GM12878 (cell line): Measurements from ENCODE around the gene LIM2. TPM values are rescaled to one million over a fixed set of nuclear protein-coding genes. Genes with fewer than 3 reads are reported as not detected.

Source experiments
- BMI1 ChIP-seq: fragments of 450-650 bp; IDR thresholded peaks from 2 replicates; pipeline ENCODE4 v1.6.1; 2016; ENCODE audit warnings: mild to moderate bottlenecking, moderate library complexity, borderline replicate concordance
- CHD1 ChIP-seq: IDR thresholded peaks from 2 replicates; pipeline ENCODE4 v1.6.1; 2012; ENCODE audit warnings: low read depth, low read length, improper control_type of control experiment
- EED ChIP-seq: sonication (generic); IDR thresholded peaks from 2 replicates; pipeline ENCODE4 v1.6.1; 2016; ENCODE audit warnings: antibody characterized with exemption, low read depth
- IKZF1 ChIP-seq: fragments of 450-650 bp; conservative IDR thresholded peaks from 2 replicates; pipeline ENCODE4 v1.6.1; 2017; ENCODE audit warnings: antibody characterized with exemption, mild to moderate bottlenecking
- JUNB ChIP-seq: IDR thresholded peaks from 2 replicates; pipeline ENCODE4 v1.6.1; 2016; ENCODE audit warnings: antibody characterized with exemption, mild to moderate bottlenecking
- KDM1A ChIP-seq: fragments of 200-600 bp; sonication (generic); IDR thresholded peaks from 2 replicates; pipeline ENCODE4 v1.6.1; 2016; ENCODE audit warnings: borderline replicate concordance
- MTA2 ChIP-seq: fragments of 450-650 bp; IDR thresholded peaks from 2 replicates; pipeline ENCODE4 v1.6.1; 2016; ENCODE audit warnings: low read depth, mild to moderate bottlenecking, moderate library complexity
- PBX3 ChIP-seq: IDR thresholded peaks from 2 replicates; pipeline ENCODE4 v1.6.1; 2011; ENCODE audit warnings: mild to moderate bottlenecking, low read depth, low read length, moderate library complexity; ENCODE audit not compliant: insufficient replicate concordance
- PKNOX1 ChIP-seq: fragments of 450-650 bp; IDR thresholded peaks from 2 replicates; pipeline ENCODE4 v1.6.1; 2016; ENCODE audit warnings: mild to moderate bottlenecking
- POLR2AphosphoS5 ChIP-seq: IDR thresholded peaks from 2 replicates; pipeline ENCODE4 v1.6.1; 2011; ENCODE audit warnings: mild to moderate bottlenecking, low read length, inconsistent platforms
- PRDM15 ChIP-seq: fragments of 450-650 bp; formaldehyde crosslinking; IDR thresholded peaks from 2 replicates; pipeline ENCODE4 v1.4.0; 2020; ENCODE audit warnings: mild to moderate bottlenecking, moderate library complexity
- SIN3A ChIP-seq: IDR thresholded peaks from 2 replicates; pipeline ENCODE4 v1.6.1; 2012; ENCODE audit warnings: low read depth, low read length, improper control_type of control experiment
- SMAD1 ChIP-seq: fragments of 450-650 bp; IDR thresholded peaks from 2 replicates; pipeline ENCODE4 v1.6.1; 2018; ENCODE audit warnings: mild to moderate bottlenecking, low read depth; ENCODE audit not compliant: partially characterized antibody
- SREBF2 ChIP-seq: IDR thresholded peaks from 2 replicates; pipeline ENCODE4 v1.6.1; 2012; ENCODE audit warnings: mild to moderate bottlenecking, low read length
- STAT1 ChIP-seq: fragments of 450-650 bp; conservative IDR thresholded peaks from 2 replicates; pipeline ENCODE4 v1.6.1; 2014; ENCODE audit warnings: antibody characterized with exemption, mild to moderate bottlenecking
- SUPT20H ChIP-seq: IDR thresholded peaks from 2 replicates; pipeline ENCODE4 v1.6.1; 2011; ENCODE audit warnings: low read depth, mild to moderate bottlenecking, low read length, moderate library complexity, borderline replicate concordance; ENCODE audit not compliant: control insufficient read depth
- TAF1 ChIP-seq: IDR thresholded peaks from 2 replicates; pipeline ENCODE4 v1.6.1; 2011; ENCODE audit warnings: mild to moderate bottlenecking, low read depth, low read length, borderline replicate concordance
- TBL1XR1 ChIP-seq: IDR thresholded peaks from 2 replicates; pipeline ENCODE4 v1.6.1; 2012; ENCODE audit warnings: low read depth, low read length, improper control_type of control experiment
- WRNIP1 ChIP-seq: IDR thresholded peaks from 2 replicates; pipeline ENCODE4 v1.6.1; 2011; ENCODE audit warnings: low read depth, low read length, improper control_type of control experiment, borderline replicate concordance
- ZNF687 ChIP-seq: fragments of 450-650 bp; IDR thresholded peaks from 2 replicates; pipeline ENCODE4 v1.6.1; 2017; ENCODE audit warnings: mild to moderate bottlenecking, moderate library complexity
- polyA plus RNA-seq, 11 experiments: library from polyadenylated mRNA; depleted of rRNA in 4 of 11; unstranded in 6 of 11; stranded (reverse) in 5 of 11; fragments of >200 nt; fragmentation: Nextera tagmentation in 4 of 11; fragmentation: Illumina TruSeq in 1 of 11; extraction: Ambion mirVana in 4 of 11; extraction: Trizol in 1 of 11; gene quantifications; 1 replicate in 1 of 11; 2 replicates in 10 of 11; pipeline versions ENCODE4 v1.2.1 to v1.2.3, GENCODE V29; 2011 to 2016; ENCODE audit warnings: inconsistent platforms in 2 of 11, missing spikeins in 2 of 11, low read depth in 1 of 11
- total RNA-seq, 4 experiments: library from RNA; depleted of rRNA in 3 of 4; stranded (reverse); fragments of >200 nt in 3 of 4; fragmentation: Illumina TruSeq in 1 of 4; extraction: Trizol in 1 of 4; gene quantifications; 2 replicates each; pipeline versions ENCODE4 v1.2.1 to v1.2.3, GENCODE V29; 2013 to 2021

Gene LIM2
- total and polyA plus RNA-seq, 10 of the 15 experiments (the other 5 are each of a cell fraction or from before 2014, with no cell fraction given), result not detected

GRCh38 chr19:51339687-51340656 is 47.8 kb downstream of the LIM2 start (continued):
- TF ChIP-seq WRNIP1 (no peak), EED (no peak), SREBF2 (no peak), JUNB (no peak), SMAD1 (no peak), PBX3 (peak; percentile 55), POLR2AphosphoS5 (no peak), TAF1 (no peak), CHD1 (no peak), PRDM15 (no peak), KDM1A (no peak), SUPT20H (no peak), SIN3A (no peak), STAT1 (no peak), IKZF1 (peak; percentile 84), PKNOX1 (peak; percentile 89), ZNF687 (peak; percentile 95), TBL1XR1 (no peak), BMI1 (no peak), MTA2 (no peak)
